ENCODE data around the gene SCAPER. TPM values are rescaled to one million over a fixed set of nuclear protein-coding genes. Genes with fewer than 3 reads are reported as not detected.

The SCAPER gene
- total RNA-seq, 1 donor, result 8.3 TPM

DNA sequence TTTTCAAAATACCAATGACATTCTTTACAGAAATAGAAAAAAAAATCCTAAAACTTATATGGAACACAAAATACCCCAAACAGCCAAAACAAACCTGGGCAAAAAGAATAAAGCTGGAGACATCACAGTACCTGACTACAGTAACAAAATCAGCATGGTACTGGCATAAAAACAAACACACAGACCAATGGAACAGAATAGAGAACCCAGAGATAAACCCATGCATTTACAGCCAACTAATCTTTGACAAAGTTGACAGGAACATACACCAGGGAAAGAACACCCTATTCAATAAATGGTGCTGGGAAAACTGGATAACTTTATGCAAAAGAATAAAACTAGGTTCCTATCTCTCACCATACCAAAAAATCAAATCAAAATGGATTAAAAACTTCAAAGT is 36.4 kb downstream of the SCAPER start:
- no peak overlapping the region for H3K4me3 ChIP-seq (ENCODE audit: insufficient read depth, low read length)
- no peaks in the 10 kb centered on the region for H3K36me3 ChIP-seq (ENCODE audit: insufficient read depth, low read length)
- no peak for DNase-seq (ENCODE audit: insufficient read length, low spot score, missing footprints)

DNA sequence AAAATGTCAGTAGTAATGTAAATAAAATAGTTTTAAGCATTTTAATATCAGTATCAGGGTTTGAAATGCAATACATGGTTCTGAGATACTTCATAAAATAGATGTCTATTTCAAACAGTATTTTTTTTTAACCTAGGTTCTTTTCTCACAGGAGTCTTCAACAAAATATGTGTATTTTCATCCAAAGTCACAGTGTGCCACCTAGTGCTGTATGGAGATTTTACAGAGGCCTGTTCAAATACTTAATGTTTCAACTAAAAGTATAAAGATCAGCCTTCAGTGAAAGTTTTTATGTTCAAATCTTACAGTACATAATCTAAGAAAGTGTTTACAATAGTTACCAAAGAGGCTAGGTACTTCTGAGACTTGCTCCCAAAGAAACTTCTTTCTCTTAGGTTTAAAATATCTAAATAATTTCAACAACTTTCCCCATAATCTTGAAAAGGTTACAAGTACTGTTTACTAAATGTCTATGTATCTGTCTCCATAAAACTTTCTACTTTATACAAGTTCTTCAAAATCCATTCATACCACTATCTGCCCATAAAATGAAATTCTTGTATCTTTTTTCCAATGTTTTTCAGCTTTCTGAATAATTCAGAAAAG is 38.3 kb downstream of the SCAPER start:
- TF ChIP-seq, protein P1, sequence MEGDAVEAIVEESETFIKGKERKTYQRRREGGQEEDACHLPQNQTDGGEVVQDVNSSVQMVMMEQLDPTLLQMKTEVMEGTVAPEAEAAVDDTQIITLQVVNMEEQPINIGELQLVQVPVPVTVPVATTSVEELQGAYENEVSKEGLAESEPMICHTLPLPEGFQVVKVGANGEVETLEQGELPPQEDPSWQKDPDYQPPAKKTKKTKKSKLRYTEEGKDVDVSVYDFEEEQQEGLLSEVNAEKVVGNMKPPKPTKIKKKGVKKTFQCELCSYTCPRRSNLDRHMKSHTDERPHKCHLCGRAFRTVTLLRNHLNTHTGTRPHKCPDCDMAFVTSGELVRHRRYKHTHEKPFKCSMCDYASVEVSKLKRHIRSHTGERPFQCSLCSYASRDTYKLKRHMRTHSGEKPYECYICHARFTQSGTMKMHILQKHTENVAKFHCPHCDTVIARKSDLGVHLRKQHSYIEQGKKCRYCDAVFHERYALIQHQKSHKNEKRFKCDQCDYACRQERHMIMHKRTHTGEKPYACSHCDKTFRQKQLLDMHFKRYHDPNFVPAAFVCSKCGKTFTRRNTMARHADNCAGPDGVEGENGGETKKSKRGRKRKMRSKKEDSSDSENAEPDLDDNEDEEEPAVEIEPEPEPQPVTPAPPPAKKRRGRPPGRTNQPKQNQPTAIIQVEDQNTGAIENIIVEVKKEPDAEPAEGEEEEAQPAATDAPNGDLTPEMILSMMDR (IDR thresholded peaks at IDR 0.05; ENCODE audit: extremely low read depth, low read depth, low read length), result peak; percentile 75
- no peak overlapping the region for H2AFZ ChIP-seq (ENCODE audit: low read length)
- no peaks in the 10 kb centered on the region for H3K4me1 ChIP-seq (ENCODE audit: insufficient read depth, low read length)
- no peaks in the 10 kb centered on the region for H3K9me3 ChIP-seq (ENCODE audit: low read depth, low read length)
- no peaks in the 10 kb centered on the region for H4K20me1 ChIP-seq (ENCODE audit: insufficient read depth, low read length)
- no peaks in the 10 kb centered on the region for H3K36me3 ChIP-seq (ENCODE audit: insufficient read depth, low read length)
- H3K27ac ChIP-seq (ENCODE audit: low read depth, low read length), result no peak overlapping the region
- no peak overlapping the region for H3K4me2 ChIP-seq (ENCODE audit: insufficient read depth, low read length)
- DNase-seq (ENCODE audit: insufficient read length, low spot score, missing footprints), result peak; percentile 25
- no peak overlapping the region for H3K4me3 ChIP-seq (ENCODE audit: insufficient read depth, low read length)
- peaks cover 2% of the 10 kb centered on the region for H3K79me2 ChIP-seq (ENCODE audit: insufficient read depth, low read length)
- H3K27me3 ChIP-seq (ENCODE audit: insufficient read depth, low read length), result no peaks in the 10 kb centered on the region

More for the DNA sequence above, 36.4 kb downstream of the SCAPER start:
- TF ChIP-seq, protein P1 (IDR thresholded peaks at IDR 0.05; ENCODE audit: extremely low read depth, low read depth, low read length), result no peak
- H2AFZ ChIP-seq (ENCODE audit: low read length), result no peak overlapping the region
- no peak overlapping the region for H3K27ac ChIP-seq (ENCODE audit: low read depth, low read length)
- H3K9me3 ChIP-seq (ENCODE audit: low read depth, low read length), result no peaks in the 10 kb centered on the region
- H3K4me2 ChIP-seq (ENCODE audit: insufficient read depth, low read length), result no peak overlapping the region
- H3K4me1 ChIP-seq (ENCODE audit: insufficient read depth, low read length), result no peaks in the 10 kb centered on the region
- peaks cover under 1% of the 10 kb centered on the region for H3K79me2 ChIP-seq (ENCODE audit: insufficient read depth, low read length)
- no peaks in the 10 kb centered on the region for H3K27me3 ChIP-seq (ENCODE audit: insufficient read depth, low read length)
- H4K20me1 ChIP-seq (ENCODE audit: insufficient read depth, low read length), result no peaks in the 10 kb centered on the region

DNA sequence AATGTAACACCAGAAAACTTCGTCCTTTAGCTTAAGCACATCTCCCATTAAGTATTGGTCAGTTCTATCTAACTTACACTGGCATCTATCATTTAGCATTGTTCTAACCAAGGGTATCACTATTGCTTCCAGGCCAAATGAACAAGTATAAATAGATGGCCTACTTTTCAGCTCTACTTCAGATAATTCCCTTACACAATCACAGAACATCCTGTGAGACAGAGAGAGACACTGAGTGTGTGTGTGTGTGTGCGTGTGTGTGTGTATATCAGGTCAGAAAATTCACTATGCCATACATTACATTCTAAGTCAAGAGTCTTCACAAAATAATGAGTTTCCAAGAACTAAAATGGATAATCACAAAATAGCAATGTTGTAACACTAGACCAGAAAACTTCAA is 39.1 kb downstream of the SCAPER start:
- Histone ChIP-seq H3K4me3 (ENCODE audit: insufficient read depth, low read length) (no peak overlapping the region), H3K27ac (ENCODE audit: low read depth, low read length) (no peak overlapping the region), H3K79me2 (ENCODE audit: insufficient read depth, low read length) (peaks cover 2% of the 10 kb centered on the region), H2AFZ (ENCODE audit: low read length) (no peak overlapping the region), H3K27me3 (ENCODE audit: insufficient read depth, low read length) (no peaks in the 10 kb centered on the region), H4K20me1 (ENCODE audit: insufficient read depth, low read length) (no peaks in the 10 kb centered on the region), H3K4me1 (ENCODE audit: insufficient read depth, low read length) (no peaks in the 10 kb centered on the region), H3K36me3 (ENCODE audit: insufficient read depth, low read length) (no peaks in the 10 kb centered on the region), H3K9me3 (ENCODE audit: low read depth, low read length) (no peaks in the 10 kb centered on the region), H3K4me2 (ENCODE audit: insufficient read depth, low read length) (no peak overlapping the region)
- DNase-seq (ENCODE audit: insufficient read length, low spot score, missing footprints), result no peak
- TF ChIP-seq, protein P1 (IDR thresholded peaks at IDR 0.05; ENCODE audit: extremely low read depth, low read depth, low read length), result no peak

DNA sequence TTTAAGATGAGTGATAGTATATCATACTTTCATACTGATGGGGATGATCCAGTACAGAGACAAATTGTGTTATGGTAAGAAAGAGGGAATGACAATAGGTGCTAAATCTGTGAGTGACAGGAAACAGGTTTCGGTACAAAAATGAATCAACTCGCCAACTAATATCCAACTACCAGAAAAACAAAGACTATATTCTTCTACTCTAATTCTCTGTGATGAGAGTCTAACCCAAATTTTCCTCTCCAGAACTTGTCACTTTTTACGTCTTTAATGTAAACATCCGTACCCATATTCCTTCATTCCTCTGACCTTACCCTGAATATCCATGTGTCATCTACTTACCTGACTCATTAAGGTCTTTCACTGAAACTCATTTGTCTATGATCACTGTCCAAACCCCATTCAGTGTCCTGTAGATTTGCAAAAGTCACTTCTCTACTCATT is 39.6 kb downstream of the SCAPER start:
- no peak overlapping the region for H3K4me2 ChIP-seq (ENCODE audit: insufficient read depth, low read length)
- H3K9me3 ChIP-seq (ENCODE audit: low read depth, low read length), result no peaks in the 10 kb centered on the region
- no peaks in the 10 kb centered on the region for H4K20me1 ChIP-seq (ENCODE audit: insufficient read depth, low read length)
- H3K4me1 ChIP-seq (ENCODE audit: insufficient read depth, low read length), result no peaks in the 10 kb centered on the region
- H3K79me2 ChIP-seq (ENCODE audit: insufficient read depth, low read length), result peaks cover 2% of the 10 kb centered on the region
- TF ChIP-seq, protein P1 (IDR thresholded peaks at IDR 0.05; ENCODE audit: extremely low read depth, low read depth, low read length), result no peak
- H3K4me3 ChIP-seq (ENCODE audit: insufficient read depth, low read length), result no peak overlapping the region
- H2AFZ ChIP-seq (ENCODE audit: low read length), result no peak overlapping the region
- no peaks in the 10 kb centered on the region for H3K27me3 ChIP-seq (ENCODE audit: insufficient read depth, low read length)
- no peak overlapping the region for H3K27ac ChIP-seq (ENCODE audit: low read depth, low read length)
- DNase-seq (ENCODE audit: insufficient read length, low spot score, missing footprints), result no peak
- no peaks in the 10 kb centered on the region for H3K36me3 ChIP-seq (ENCODE audit: insufficient read depth, low read length)
